ENCODE data around the gene MYO5A. TPM values are rescaled to one million over a fixed set of nuclear protein-coding genes. Genes with fewer than 3 reads are reported as not detected.
A peak's percentile ranks its signal among the peaks of the same experiment; 100 is the strongest.

The MYO5A gene
- total and polyA plus RNA-seq, 3 donors from 2014 or later = 11.7 to 35.5 (median 24.3) TPM

DNA sequence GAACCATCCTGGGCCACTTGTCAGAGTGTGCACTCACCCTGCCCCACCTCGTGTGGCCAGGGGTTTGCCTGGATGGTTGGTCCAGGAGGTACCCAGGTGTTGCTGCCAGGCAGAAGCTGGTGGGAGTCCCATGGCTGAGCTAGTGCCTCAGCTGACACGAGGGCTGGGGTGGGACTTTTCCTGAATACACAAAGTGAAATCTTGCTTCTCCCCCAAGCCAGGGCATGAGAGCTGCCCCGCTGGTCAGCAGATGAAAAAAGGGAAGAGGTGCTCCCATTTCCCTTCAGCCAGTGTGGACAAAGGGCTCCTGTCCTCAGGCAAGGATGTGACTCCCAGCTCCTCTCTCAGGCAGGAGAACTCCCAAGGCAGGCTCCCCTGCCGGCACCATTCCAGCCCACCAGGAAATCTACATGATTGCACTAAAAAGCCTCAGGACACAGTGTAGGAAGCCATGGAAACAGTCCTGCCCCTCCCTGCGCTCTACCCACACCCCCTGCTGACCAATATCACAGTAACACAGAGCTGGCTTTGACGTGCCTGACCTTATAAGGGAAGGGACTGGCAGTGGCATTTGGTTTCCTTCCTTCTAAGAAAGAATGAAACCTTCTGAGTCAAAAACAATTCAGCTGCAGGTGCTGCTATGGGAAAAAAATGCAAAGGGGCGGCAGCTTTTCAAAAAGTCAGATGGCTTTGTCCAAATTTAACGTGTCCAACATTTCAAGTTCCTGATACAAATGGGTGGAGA is 267.0 kb downstream of the MYO5A start:
- WGBS, 2 donors = 49 to 57% methylated on average over 6 to 8 of the region's 8 CpGs
- Histone ChIP-seq H3K27ac (peak overlapping the region; percentile 8 to 74), H3K36me3 (ENCODE audit: low read depth, missing control alignments) (no peaks in the 10 kb centered on the region), H3K4me3 (no peak overlapping the region), H3K27me3 (no peaks in the 10 kb centered on the region), H3K4me1 (peaks cover 21% of the 10 kb centered on the region), H3K9me3 (no peaks in the 10 kb centered on the region)
- intact Hi-C loops (cut with DNase I; ENCODE audit: low total_unique reads) = no loop called here
- TF ChIP-seq, protein P1, sequence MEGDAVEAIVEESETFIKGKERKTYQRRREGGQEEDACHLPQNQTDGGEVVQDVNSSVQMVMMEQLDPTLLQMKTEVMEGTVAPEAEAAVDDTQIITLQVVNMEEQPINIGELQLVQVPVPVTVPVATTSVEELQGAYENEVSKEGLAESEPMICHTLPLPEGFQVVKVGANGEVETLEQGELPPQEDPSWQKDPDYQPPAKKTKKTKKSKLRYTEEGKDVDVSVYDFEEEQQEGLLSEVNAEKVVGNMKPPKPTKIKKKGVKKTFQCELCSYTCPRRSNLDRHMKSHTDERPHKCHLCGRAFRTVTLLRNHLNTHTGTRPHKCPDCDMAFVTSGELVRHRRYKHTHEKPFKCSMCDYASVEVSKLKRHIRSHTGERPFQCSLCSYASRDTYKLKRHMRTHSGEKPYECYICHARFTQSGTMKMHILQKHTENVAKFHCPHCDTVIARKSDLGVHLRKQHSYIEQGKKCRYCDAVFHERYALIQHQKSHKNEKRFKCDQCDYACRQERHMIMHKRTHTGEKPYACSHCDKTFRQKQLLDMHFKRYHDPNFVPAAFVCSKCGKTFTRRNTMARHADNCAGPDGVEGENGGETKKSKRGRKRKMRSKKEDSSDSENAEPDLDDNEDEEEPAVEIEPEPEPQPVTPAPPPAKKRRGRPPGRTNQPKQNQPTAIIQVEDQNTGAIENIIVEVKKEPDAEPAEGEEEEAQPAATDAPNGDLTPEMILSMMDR (IDR thresholded peaks at IDR 0.05) = peak in 2 of 3 experiments; percentile 12 to 22
- no peak for TF ChIP-seq POLR2A (IDR thresholded peaks at IDR 0.05)
- peak; percentile 88 for DNase-seq

DNA sequence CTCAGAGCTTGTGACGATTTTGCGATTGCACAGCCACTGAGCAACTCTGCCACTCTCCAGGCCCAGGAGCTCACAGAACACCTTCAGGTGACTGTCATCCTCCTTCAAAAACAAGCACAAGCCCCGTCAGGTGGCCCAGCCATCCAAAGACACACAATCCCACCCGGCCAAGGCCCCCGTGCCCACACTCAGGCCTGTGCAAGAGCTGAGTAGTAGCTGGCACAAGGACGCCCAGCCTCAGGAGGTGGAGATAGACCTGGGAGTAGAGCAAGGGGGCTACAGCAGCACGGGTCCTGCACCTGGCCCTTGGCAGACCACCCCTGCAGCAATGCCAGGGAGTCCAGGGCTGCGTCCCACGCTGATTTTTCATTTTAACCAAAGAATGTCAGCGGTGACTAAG is 267.7 kb downstream of the MYO5A start:
- intact Hi-C loops (cut with DNase I; ENCODE audit: low total_unique reads) = no loop called here
- Histone ChIP-seq H3K4me3 (no peak overlapping the region), H3K4me1 (peaks cover 21% of the 10 kb centered on the region), H3K9me3 (no peaks in the 10 kb centered on the region), H3K36me3 (ENCODE audit: low read depth, missing control alignments) (no peaks in the 10 kb centered on the region), H3K27ac (peak overlapping the region; percentile 8 to 74), H3K27me3 (no peaks in the 10 kb centered on the region)
- 92 to 98% methylated on average over 5 to 10 of the region's 10 CpGs for WGBS, 2 donors
- TF ChIP-seq POLR2A (IDR thresholded peaks at IDR 0.05) = no peak
- TF ChIP-seq, protein P1 (IDR thresholded peaks at IDR 0.05) = no peak
- no peak for DNase-seq

DNA sequence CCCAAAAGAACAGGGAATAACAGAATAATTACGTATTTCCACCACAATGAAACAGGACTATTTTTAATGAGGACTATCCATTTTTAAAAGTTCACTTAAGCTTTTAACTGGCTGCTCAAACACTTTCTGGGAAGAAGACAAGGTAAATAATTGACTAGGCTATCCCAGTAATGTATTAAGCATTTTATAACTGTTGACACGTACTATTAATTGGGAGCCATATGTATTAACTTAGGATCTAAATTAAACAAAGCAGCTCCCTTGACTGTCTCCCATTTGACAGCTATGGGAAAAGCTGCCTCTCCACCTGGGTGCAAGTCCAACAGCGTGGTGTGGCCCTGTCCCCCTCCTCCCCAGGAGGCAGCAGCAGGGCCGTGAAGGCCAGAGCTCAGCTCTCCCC is 269.2 kb downstream of the MYO5A start:
- Histone ChIP-seq H3K27ac (no peak overlapping the region), H3K4me1 (peaks cover 21% of the 10 kb centered on the region), H3K27me3 (no peaks in the 10 kb centered on the region), H3K4me3 (no peak overlapping the region), H3K36me3 (ENCODE audit: low read depth, missing control alignments) (no peaks in the 10 kb centered on the region), H3K9me3 (no peaks in the 10 kb centered on the region)
- 88 to 95% methylated on average over 4 of the region's 4 CpGs for WGBS, 2 donors
- TF ChIP-seq, protein P1 (IDR thresholded peaks at IDR 0.05) = no peak
- TF ChIP-seq POLR2A (IDR thresholded peaks at IDR 0.05) = no peak
- intact Hi-C loops (cut with DNase I; ENCODE audit: low total_unique reads) = loop anchor here (5.0 kb wide), 1 partner anchor 478 kb away; no protein-coding TSS in a partner anchor
- no peak for DNase-seq

DNA sequence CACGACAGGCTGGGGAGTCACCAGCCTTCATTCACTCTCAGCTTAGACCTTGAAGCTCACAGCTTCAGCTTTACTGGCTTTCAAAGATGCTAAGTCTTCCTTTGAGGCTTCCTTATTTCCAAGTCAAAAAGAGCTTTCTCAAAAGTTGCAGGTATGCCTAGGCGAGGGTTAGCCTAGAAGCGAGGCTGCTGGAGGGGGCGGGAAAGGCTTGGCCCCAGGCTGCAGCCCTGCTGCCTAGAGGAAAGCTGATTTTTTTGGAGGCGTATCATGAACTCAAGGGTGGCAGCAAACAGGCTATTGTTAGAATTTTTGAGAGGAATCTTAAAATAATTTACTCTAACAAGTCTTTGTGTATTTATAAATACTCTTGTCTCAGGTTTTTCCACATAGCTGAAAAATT is 270.2 kb downstream of the MYO5A start:
- no peak for DNase-seq
- no peaks in the 10 kb centered on the region for H3K27me3 ChIP-seq
- no peak for TF ChIP-seq POLR2A (IDR thresholded peaks at IDR 0.05)
- TF ChIP-seq, protein P1 (IDR thresholded peaks at IDR 0.05) = no peak
- intact Hi-C loops (cut with DNase I; ENCODE audit: low total_unique reads) = loop anchor here (5.0 kb wide), 1 partner anchor 479 kb away; no protein-coding TSS in a partner anchor
- WGBS, 2 donors = 89 to 91% methylated on average over 5 of the region's 5 CpGs
- H3K9me3 ChIP-seq = no peaks in the 10 kb centered on the region
- no peaks in the 10 kb centered on the region for H3K36me3 ChIP-seq (ENCODE audit: low read depth, missing control alignments)
- peaks cover 20% of the 10 kb centered on the region for H3K4me1 ChIP-seq
- H3K4me3 ChIP-seq = no peak overlapping the region
- H3K27ac ChIP-seq = no peak overlapping the region

DNA sequence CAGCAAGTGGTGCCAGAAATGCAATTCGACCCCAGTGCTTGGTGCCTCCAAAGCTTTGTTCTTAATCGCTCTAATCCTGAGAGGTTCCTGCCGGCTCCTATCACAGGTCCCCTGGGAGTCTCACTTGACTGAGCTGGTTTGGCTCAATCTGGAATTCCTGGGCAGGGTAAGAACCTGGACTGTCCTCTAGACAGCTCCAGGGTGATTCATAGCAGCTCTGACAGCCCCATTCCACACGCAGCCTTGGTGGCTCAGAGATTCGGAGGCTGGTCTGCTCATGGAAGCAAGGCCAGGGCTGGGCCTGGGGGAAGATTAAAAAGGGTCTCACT is 271.0 kb downstream of the MYO5A start:
- no peak for DNase-seq
- intact Hi-C loops (cut with DNase I; ENCODE audit: low total_unique reads) = loop anchor here (5.0 kb wide), 1 partner anchor 480 kb away; no protein-coding TSS in a partner anchor
- TF ChIP-seq POLR2A (IDR thresholded peaks at IDR 0.05) = no peak
- TF ChIP-seq, protein P1 (IDR thresholded peaks at IDR 0.05) = no peak
- Histone ChIP-seq H3K27me3 (no peaks in the 10 kb centered on the region), H3K27ac (no peak overlapping the region), H3K9me3 (no peaks in the 10 kb centered on the region), H3K4me3 (no peak overlapping the region), H3K36me3 (ENCODE audit: low read depth, missing control alignments) (no peaks in the 10 kb centered on the region), H3K4me1 (peaks cover 15% of the 10 kb centered on the region)
- 63 to 77% methylated on average over 5 of the region's 5 CpGs for WGBS, 2 donors
